K562 (cell line): Measurements from ENCODE around the gene SDHAF3.

Source experiments
- BCL6 ChIP-seq: fragments of 250-450 bp; sonication (Bioruptor Pico); IDR thresholded peaks from 2 replicates; pipeline ENCODE4 v1.4.0; 2020
- NFYB ChIP-seq: IDR thresholded peaks from 2 replicates; pipeline ENCODE4 v1.6.1; 2011; ENCODE audit warnings: mild to moderate bottlenecking, moderate library complexity; ENCODE audit not compliant: insufficient read length; ENCODE audit errors: extremely low read depth
- POLR2A ChIP-seq: fragments of 450-650 bp; conservative IDR thresholded peaks from 2 replicates; pipeline ENCODE4 v1.6.1; 2016
- POLR2AphosphoS5 ChIP-seq: IDR thresholded peaks from 2 replicates; pipeline ENCODE4 v1.6.1; 2011; ENCODE audit warnings: mild to moderate bottlenecking, low read depth, low read length, moderate library complexity; ENCODE audit not compliant: control insufficient read depth, insufficient read depth
- SMC3 ChIP-seq: conservative IDR thresholded peaks from 2 replicates; pipeline ENCODE4 v1.6.1; 2011; ENCODE audit warnings: low read depth, low read length, improper control_type of control experiment; ENCODE audit not compliant: insufficient read depth
- SREBF2 ChIP-seq: sonication (generic); formaldehyde crosslinking; IDR thresholded peaks from 2 replicates; pipeline ENCODE4 v1.4.0; 2020; ENCODE audit warnings: mild to moderate bottlenecking, missing genetic modification reagents
- YBX1 ChIP-seq: fragments of 450-650 bp; IDR thresholded peaks from 2 replicates; pipeline ENCODE4 v1.7.1; 2016; ENCODE audit warnings: mild to moderate bottlenecking
- YY1 ChIP-seq, 3 experiments: IDR thresholded peaks; 2 replicates each; pipeline ENCODE4 v1.6.1; 2011; ENCODE audit warnings: low read length in 2 of 3, mild to moderate bottlenecking in 2 of 3, moderate library complexity in 2 of 3, borderline replicate concordance in 1 of 3, control low read depth in 1 of 3, low read depth in 1 of 3; ENCODE audit not compliant: insufficient read depth in 3 of 3, insufficient replicate concordance in 2 of 3, control insufficient read depth in 1 of 3, insufficient read length in 1 of 3; ENCODE audit errors: extremely low read depth in 1 of 3
- ZKSCAN8 ChIP-seq: fragments of 200-800 bp; sonication (Bioruptor generic); IDR thresholded peaks from 2 replicates; pipeline ENCODE4 v1.6.1; 2016; ENCODE audit warnings: missing genetic modification characterization, missing compliant biosample characterization
- ZNF444 ChIP-seq: fragments of 250-450 bp; sonication (Bioruptor Pico); IDR thresholded peaks from 2 replicates; pipeline ENCODE4 v1.4.0; 2020; ENCODE audit warnings: mild to moderate bottlenecking, moderate library complexity
- TF ChIP-seq, protein P1 (sequence below), 3 experiments: IDR thresholded peaks in 2 of 3; conservative IDR thresholded peaks in 1 of 3; 2 replicates each; pipeline ENCODE4 v1.5.1; 2011 to 2012; ENCODE audit warnings: low read length in 3 of 3, mild to moderate bottlenecking in 3 of 3, control low read depth in 2 of 3, improper control_type of control experiment in 1 of 3, inconsistent platforms in 1 of 3, low read depth in 1 of 3, mixed read lengths in 1 of 3, moderate library complexity in 1 of 3; ENCODE audit not compliant: insufficient read depth in 2 of 3
- TF ChIP-seq, protein P2 (sequence below): sonication (generic); formaldehyde crosslinking; IDR thresholded peaks from 2 replicates; pipeline ENCODE4 v1.4.0; 2020; ENCODE audit warnings: mild to moderate bottlenecking, missing genetic modification reagents

DNA sequence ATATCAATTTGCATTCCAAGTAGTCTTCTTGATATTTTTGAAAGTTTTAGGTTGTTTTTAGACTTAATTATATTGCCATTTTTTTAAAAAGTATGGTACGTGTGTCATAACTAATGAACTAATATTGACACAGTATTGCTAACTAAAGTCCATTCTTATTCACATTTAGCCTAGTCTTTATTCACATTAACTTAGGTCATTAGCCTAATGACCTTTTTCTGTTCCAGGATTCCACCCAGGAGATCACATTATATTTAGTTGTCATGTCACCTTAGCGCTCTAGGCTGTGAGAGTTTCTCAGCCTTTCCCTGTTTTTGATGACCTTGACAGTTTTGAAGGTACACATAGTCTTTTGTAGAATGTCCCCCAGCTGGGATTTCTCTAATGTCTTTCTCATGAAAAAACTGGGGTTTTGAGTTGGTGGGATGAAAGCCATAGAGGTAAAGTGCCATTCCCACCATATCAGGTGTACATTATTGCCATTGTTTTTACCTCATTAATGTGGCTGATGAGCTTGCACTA, 38.5 kb downstream of the SDHAF3 start:
- TF ChIP-seq POLR2A (no peak), NFYB (no peak), YY1 (IDR thresholded peaks at IDR 0.05; ENCODE audit: borderline replicate concordance in 1 of 3, control insufficient read depth in 1 of 3, extremely low read depth in 1 of 3, insufficient read depth in 3 of 3, insufficient read length in 1 of 3, insufficient replicate concordance in 2 of 3, low read depth in 1 of 3, low read length in 2 of 3) (no peak), ZKSCAN8 (CRISPR knock-in tag) (no peak), SREBF2 (CRISPR knock-in tag) (no peak), POLR2AphosphoS5 (no peak), SMC3 (no peak), ZNF444 (no peak), YBX1 (no peak), BCL6 (CRISPR knock-in tag) (no peak)
- TF ChIP-seq, protein P1, sequence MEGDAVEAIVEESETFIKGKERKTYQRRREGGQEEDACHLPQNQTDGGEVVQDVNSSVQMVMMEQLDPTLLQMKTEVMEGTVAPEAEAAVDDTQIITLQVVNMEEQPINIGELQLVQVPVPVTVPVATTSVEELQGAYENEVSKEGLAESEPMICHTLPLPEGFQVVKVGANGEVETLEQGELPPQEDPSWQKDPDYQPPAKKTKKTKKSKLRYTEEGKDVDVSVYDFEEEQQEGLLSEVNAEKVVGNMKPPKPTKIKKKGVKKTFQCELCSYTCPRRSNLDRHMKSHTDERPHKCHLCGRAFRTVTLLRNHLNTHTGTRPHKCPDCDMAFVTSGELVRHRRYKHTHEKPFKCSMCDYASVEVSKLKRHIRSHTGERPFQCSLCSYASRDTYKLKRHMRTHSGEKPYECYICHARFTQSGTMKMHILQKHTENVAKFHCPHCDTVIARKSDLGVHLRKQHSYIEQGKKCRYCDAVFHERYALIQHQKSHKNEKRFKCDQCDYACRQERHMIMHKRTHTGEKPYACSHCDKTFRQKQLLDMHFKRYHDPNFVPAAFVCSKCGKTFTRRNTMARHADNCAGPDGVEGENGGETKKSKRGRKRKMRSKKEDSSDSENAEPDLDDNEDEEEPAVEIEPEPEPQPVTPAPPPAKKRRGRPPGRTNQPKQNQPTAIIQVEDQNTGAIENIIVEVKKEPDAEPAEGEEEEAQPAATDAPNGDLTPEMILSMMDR (IDR thresholded peaks at IDR 0.05 in 2 of 3, conservative IDR thresholded peaks at IDR 0.05 in 1 of 3; ENCODE audit: insufficient read depth in 2 of 3, low read depth in 1 of 3, low read length in 3 of 3) = no peak
- TF ChIP-seq, protein P2, sequence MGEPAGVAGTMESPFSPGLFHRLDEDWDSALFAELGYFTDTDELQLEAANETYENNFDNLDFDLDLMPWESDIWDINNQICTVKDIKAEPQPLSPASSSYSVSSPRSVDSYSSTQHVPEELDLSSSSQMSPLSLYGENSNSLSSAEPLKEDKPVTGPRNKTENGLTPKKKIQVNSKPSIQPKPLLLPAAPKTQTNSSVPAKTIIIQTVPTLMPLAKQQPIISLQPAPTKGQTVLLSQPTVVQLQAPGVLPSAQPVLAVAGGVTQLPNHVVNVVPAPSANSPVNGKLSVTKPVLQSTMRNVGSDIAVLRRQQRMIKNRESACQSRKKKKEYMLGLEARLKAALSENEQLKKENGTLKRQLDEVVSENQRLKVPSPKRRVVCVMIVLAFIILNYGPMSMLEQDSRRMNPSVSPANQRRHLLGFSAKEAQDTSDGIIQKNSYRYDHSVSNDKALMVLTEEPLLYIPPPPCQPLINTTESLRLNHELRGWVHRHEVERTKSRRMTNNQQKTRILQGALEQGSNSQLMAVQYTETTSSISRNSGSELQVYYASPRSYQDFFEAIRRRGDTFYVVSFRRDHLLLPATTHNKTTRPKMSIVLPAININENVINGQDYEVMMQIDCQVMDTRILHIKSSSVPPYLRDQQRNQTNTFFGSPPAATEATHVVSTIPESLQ (CRISPR knock-in tag) = no peak
